ENCODE measurements around the gene CAST.

GRCh38 chr5:96624596-96624995, 37.6 kb upstream of the CAST start:
- TF ChIP-seq POLR2A (IDR thresholded peaks at IDR 0.05) (no peak), POLR2AphosphoS5 (IDR thresholded peaks at IDR 0.05) (no peak)

Data from spleen (tissue), 3 donors.